IPS DF 4.7 (cell line): ENCODE results near the gene LCE1D.

ENCODE experiments used
- DNase-seq: peaks from one replicate; pipeline ENCODE4 v3.0.0-alpha.2; 2013; ENCODE audit warnings: low spot score; ENCODE audit errors: extremely low read depth

Gene LCE1D

GRCh38 chr1:152796421-152796820 is at the start of gene LCE1D:
Gene LCE1D, plus strand, starts transcription at chr1:152796721. Its CDS starts 1,074 bp downstream, at chr1:152797795.
- DNase-seq, result no peak

- no peak for DNase-seq
These were observed 48.7 kb upstream of the LCE1D start for GRCh38 chr1:152747831-152748230.

GRCh38 chr1:152752225-152752624 is 44.3 kb upstream of the LCE1D start:
- no peak for DNase-seq

- DNase-seq, result no peak
These were observed 42.9 kb upstream of the LCE1D start for GRCh38 chr1:152753586-152753985.

GRCh38 chr1:152756872-152757271 is 39.6 kb upstream of the LCE1D start:
- DNase-seq, result no peak

GRCh38 chr1:152757747-152758146 is 38.8 kb upstream of the LCE1D start, which contains the start of gene KPRP:
Gene KPRP, plus strand, starts transcription at chr1:152758025. Its CDS starts 1,564 bp downstream, at chr1:152759589.
- no peak for DNase-seq

- no peak for DNase-seq
These were observed 37.9 kb upstream of the LCE1D start for GRCh38 chr1:152758636-152759035.

GRCh38 chr1:152759453-152760173 is 36.9 kb upstream of the LCE1D start:
- no peak for DNase-seq

- DNase-seq, result no peak
These were observed 35.9 kb upstream of the LCE1D start for GRCh38 chr1:152760551-152761190.

- DNase-seq, result no peak
These were observed 34.8 kb upstream of the LCE1D start for GRCh38 chr1:152761609-152762213.

GRCh38 chr1:152768847-152769533 is 27.5 kb upstream of the LCE1D start:
- no peak for DNase-seq

GRCh38 chr1:152770411-152770810 is 26.1 kb upstream of the LCE1D start:
- no peak for DNase-seq

GRCh38 chr1:152774875-152775274 is 21.6 kb upstream of the LCE1D start, which contains the start of gene LCE1F:
Gene LCE1F, plus strand, starts transcription at chr1:152775140. Its CDS starts 1,232 bp downstream, at chr1:152776372.
- no peak for DNase-seq

- DNase-seq, result no peak
These were observed 20.2 kb upstream of the LCE1D start for GRCh38 chr1:152776361-152776760.

- no peak for DNase-seq
These were observed 18.9 kb upstream of the LCE1D start for GRCh38 chr1:152777510-152778137.

GRCh38 chr1:152783095-152783494 is 13.4 kb upstream of the LCE1D start:
- no peak for DNase-seq

GRCh38 chr1:152786077-152786476 is 10.4 kb upstream of the LCE1D start, which contains the start of gene LCE1E:
Gene LCE1E, plus strand, starts transcription at chr1:152786257. Its CDS starts 1,043 bp downstream, at chr1:152787300.
- no peak for DNase-seq

GRCh38 chr1:152795686-152796085 is 835 bp upstream of the LCE1D start:
- DNase-seq, result no peak

GRCh38 chr1:152801333-152801732 is 4.8 kb downstream of the LCE1D start:
- DNase-seq, result no peak

- DNase-seq, result no peak
These were observed 10.1 kb downstream of the LCE1D start, which contains the start of gene LCE1C for GRCh38 chr1:152806576-152806975. Gene LCE1C, minus strand, starts transcription at chr1:152806651. Its CDS starts 1,173 bp downstream, at chr1:152805478.

- no peak for DNase-seq
These were observed 14.5 kb downstream of the LCE1D start for GRCh38 chr1:152811050-152811449.
